IMR-90 (cell line): ENCODE data around the gene TOR4A. TPM values are rescaled to one million over a fixed set of nuclear protein-coding genes. Genes with fewer than 3 reads are reported as not detected.
A peak's percentile ranks its signal among the peaks of the same experiment; 100 is the strongest.

Experiments
- ATAC-seq: fragments of 200-7000 bp; cut with Tn5 transposase; 2 replicates; pipeline ENCODE4 v1.9.1; 2020; ENCODE audit warnings: low read depth, mild to moderate bottlenecking, moderate library complexity
- BruUV-seq: library from RNA; stranded (reverse); fragments of 400-500 nt; replicated peaks from 2 replicates; lab custom pipeline; 2021; lab: Mats Ljungman, UMichigan
- CTCF ChIA-PET: fragments of 300-600 bp; formaldehyde crosslinking; extraction: SDS; loops from one replicate; lab custom pipeline; 2021; ENCODE audit warnings: antibody characterized with exemption; lab: Yijun Ruan, JAX
- POLR2A ChIA-PET: fragments of 300-600 bp; sonication (Branson Sonifier 250); formaldehyde crosslinking; loops from one replicate; lab custom pipeline; 2022; ENCODE audit warnings: antibody characterized with exemption; ENCODE audit not compliant: unreplicated experiment; lab: Charles Lee
- DNase-seq: peaks from one replicate; pipeline ENCODE4 v3.0.0; 2013
- H2AFZ ChIP-seq: replicated peaks from 2 replicates; pipeline ENCODE3; 2013; ENCODE audit warnings: low read length, mild to moderate bottlenecking; ENCODE audit not compliant: poor library complexity
- H2AK5ac ChIP-seq: 2 replicates; pipeline ENCODE4 v1.6.1; 2013; ENCODE audit warnings: low read depth, low read length, inconsistent platforms
- H2AK9ac ChIP-seq: replicated peaks from 2 replicates; pipeline ENCODE3; 2013; ENCODE audit warnings: mild to moderate bottlenecking, low read depth, low read length, moderate library complexity; ENCODE audit not compliant: poor library complexity
- H2BK120ac ChIP-seq: 2 replicates; pipeline ENCODE4 v1.6.1; 2013; ENCODE audit warnings: low read depth, low read length, inconsistent platforms
- H2BK15ac ChIP-seq: 3 replicates; pipeline ENCODE4 v1.6.1; 2013; ENCODE audit warnings: low read depth, low read length, inconsistent platforms
- H2BK20ac ChIP-seq: 2 replicates; pipeline ENCODE4 v1.6.1; 2013; ENCODE audit warnings: low read depth, mild to moderate bottlenecking, inconsistent platforms, low read length, moderate library complexity
- H2BK5ac ChIP-seq: 2 replicates; pipeline ENCODE4 v1.6.1; 2013; ENCODE audit warnings: mild to moderate bottlenecking, low read depth, low read length, inconsistent platforms; ENCODE audit not compliant: poor library complexity, severe bottlenecking
- H3K14ac ChIP-seq: replicated peaks from 2 replicates; pipeline ENCODE4 v1.6.1; 2013; ENCODE audit warnings: low read depth, low read length, inconsistent platforms
- H3K18ac ChIP-seq: 2 replicates; pipeline ENCODE4 v1.6.1; 2013; ENCODE audit warnings: low read depth, low read length, control low read depth
- H3K23ac ChIP-seq: 2 replicates; pipeline ENCODE4 v1.6.1; 2013; ENCODE audit warnings: low read depth, low read length, inconsistent platforms
- H3K27ac ChIP-seq: 2 replicates; pipeline ENCODE4 v1.5.1; 2013; ENCODE audit warnings: mild to moderate bottlenecking, control low read depth, low read length; ENCODE audit not compliant: insufficient read depth
- H3K27me3 ChIP-seq: 2 replicates; pipeline ENCODE4 v1.6.1; 2013; ENCODE audit warnings: low read length; ENCODE audit not compliant: control insufficient read depth, insufficient read depth
- H3K36me3 ChIP-seq: 2 replicates; pipeline ENCODE4 v1.6.1; 2013; ENCODE audit warnings: low read length, mixed read lengths; ENCODE audit not compliant: control insufficient read depth, insufficient read depth
- H3K4ac ChIP-seq: 2 replicates; pipeline ENCODE4 v1.6.1; 2013; ENCODE audit warnings: low read depth, low read length, inconsistent platforms
- H3K4me1 ChIP-seq: 2 replicates; pipeline ENCODE4 v1.6.1; 2013; ENCODE audit warnings: low read length, mixed read lengths; ENCODE audit not compliant: control insufficient read depth, insufficient read depth
- H3K4me2 ChIP-seq: 2 replicates; pipeline ENCODE4 v1.6.1; 2013; ENCODE audit warnings: low read depth, mild to moderate bottlenecking, control low read depth, low read length, moderate library complexity
- H3K4me3 ChIP-seq: 2 replicates; pipeline ENCODE4 v1.5.1; 2013; ENCODE audit warnings: low read depth, mild to moderate bottlenecking, control low read depth, low read length, moderate library complexity; ENCODE audit not compliant: insufficient read depth
- H3K56ac ChIP-seq: 2 replicates; pipeline ENCODE4 v1.6.1; 2013; ENCODE audit warnings: low read length, inconsistent platforms; ENCODE audit not compliant: insufficient read depth; ENCODE audit errors: extremely low read depth
- H3K79me1 ChIP-seq, 2 experiments: 2 replicates each; pipeline ENCODE4 v1.6.1; 2013; ENCODE audit warnings: low read length in 2 of 2, inconsistent platforms in 1 of 2, low read depth in 1 of 2
- H3K9ac ChIP-seq: 2 replicates; pipeline ENCODE4 v1.6.1; 2013; ENCODE audit warnings: low read depth, low read length, control low read depth
- H3K9me1 ChIP-seq: 2 replicates; pipeline ENCODE4 v1.6.1; 2013; ENCODE audit warnings: low read length, inconsistent platforms; ENCODE audit not compliant: insufficient read depth
- H3K9me3 ChIP-seq: 2 replicates; pipeline ENCODE4 v1.6.1; 2013; ENCODE audit warnings: low read length; ENCODE audit not compliant: control insufficient read depth, insufficient read depth
- H4K20me1 ChIP-seq: 2 replicates; pipeline ENCODE4 v1.6.1; 2013; ENCODE audit warnings: low read length, inconsistent platforms; ENCODE audit not compliant: insufficient read depth
- H4K5ac ChIP-seq: 2 replicates; pipeline ENCODE4 v1.6.1; 2013; ENCODE audit warnings: mild to moderate bottlenecking, low read depth, low read length, control low read depth
- H4K8ac ChIP-seq, 2 experiments: 2 replicates each; pipeline ENCODE4 v1.6.1; 2013; ENCODE audit warnings: low read depth in 2 of 2, low read length in 2 of 2, control low read depth in 1 of 2, inconsistent platforms in 1 of 2
- H4K91ac ChIP-seq: 2 replicates; pipeline ENCODE4 v1.6.1; 2013; ENCODE audit warnings: low read depth, low read length, inconsistent platforms; ENCODE audit not compliant: insufficient read depth
- BHLHE40 ChIP-seq: fragments of 150-350 bp; IDR thresholded peaks from 2 replicates; pipeline ENCODE4 v1.6.1; 2016; ENCODE audit warnings: mild to moderate bottlenecking, low read depth, low read length
- CEBPB ChIP-seq: IDR thresholded peaks from 2 replicates; pipeline ENCODE4 v1.6.1; 2012; ENCODE audit warnings: low read depth, low read length, improper control_type of control experiment
- CHD1 ChIP-seq: IDR thresholded peaks from 2 replicates; pipeline ENCODE4 v1.6.1; 2012; ENCODE audit warnings: low read depth, low read length, improper control_type of control experiment
- CTCF ChIP-seq: conservative IDR thresholded peaks from 2 replicates; pipeline ENCODE4 v1.5.1; 2012; ENCODE audit warnings: mild to moderate bottlenecking, low read depth, low read length, improper control_type of control experiment
- ELK1 ChIP-seq: fragments of 150-350 bp; IDR thresholded peaks from 2 replicates; pipeline ENCODE4 v1.6.1; 2016; ENCODE audit warnings: low read depth, mild to moderate bottlenecking, low read length, moderate library complexity, borderline replicate concordance
- FOS ChIP-seq: fragments of 150-350 bp; IDR thresholded peaks from 2 replicates; pipeline ENCODE4 v1.6.1; 2016; ENCODE audit warnings: low read depth, low read length
- MAFK ChIP-seq: IDR thresholded peaks from 2 replicates; pipeline ENCODE4 v1.6.1; 2012; ENCODE audit warnings: low read depth, low read length, improper control_type of control experiment
- MAZ ChIP-seq: IDR thresholded peaks from 2 replicates; pipeline ENCODE4 v1.6.1; 2012; ENCODE audit warnings: low read depth, mild to moderate bottlenecking, low read length, improper control_type of control experiment, moderate library complexity, borderline replicate concordance
- MXI1 ChIP-seq: IDR thresholded peaks from 2 replicates; pipeline ENCODE4 v1.6.1; 2012; ENCODE audit warnings: low read depth, mild to moderate bottlenecking, low read length, moderate library complexity, borderline replicate concordance
- NFE2L2 ChIP-seq: fragments of 150-350 bp; IDR thresholded peaks from 2 replicates; pipeline ENCODE4 v1.6.1; 2016; ENCODE audit warnings: low read depth, mild to moderate bottlenecking, low read length
- POLR2A ChIP-seq: IDR thresholded peaks from 2 replicates; pipeline ENCODE4 v1.6.1; 2012; ENCODE audit warnings: mild to moderate bottlenecking, low read depth, low read length
- RAD21 ChIP-seq: IDR thresholded peaks from 2 replicates; pipeline ENCODE4 v1.6.1; 2012; ENCODE audit warnings: low read length, improper control_type of control experiment
- RCOR1 ChIP-seq: IDR thresholded peaks from 2 replicates; pipeline ENCODE4 v1.6.1; 2012; ENCODE audit warnings: mild to moderate bottlenecking, low read length, improper control_type of control experiment; ENCODE audit not compliant: insufficient replicate concordance
- RFX5 ChIP-seq: IDR thresholded peaks from 2 replicates; pipeline ENCODE4 v1.8.0; 2012; ENCODE audit warnings: low read depth, mild to moderate bottlenecking, low read length, moderate library complexity
- SMC3 ChIP-seq: fragments of 150-350 bp; IDR thresholded peaks from 2 replicates; pipeline ENCODE4 v1.6.1; 2016; ENCODE audit warnings: low read depth, mild to moderate bottlenecking, antibody characterized with exemption, low read length, moderate library complexity
- USF2 ChIP-seq: fragments of 150-350 bp; IDR thresholded peaks from 2 replicates; pipeline ENCODE4 v1.6.1; 2017; ENCODE audit warnings: mild to moderate bottlenecking, antibody characterized with exemption, low read length, low read depth
- WGBS, 2 experiments: methylation state at CpG; one replicate each; pipeline versions ENCODE4 v1.1.5 to v1.1.7; 2013; ENCODE audit warnings: missing lambda C conversion rate in 2 of 2; ENCODE audit not compliant: insufficient read length in 1 of 2; ENCODE audit errors: extremely low coverage in 2 of 2; 5-methylcytosine and 5-hydroxymethylcytosine counted together
- dilution Hi-C: fragments of 300-500 bp; cut with HindIII; formaldehyde crosslinking; loops from one replicate; pipeline ENCODE4 v1.14.3; 2018; ENCODE audit warnings: low sequenced_read_pairs; ENCODE audit not compliant: unreplicated experiment
- in situ Hi-C: fragments of 300-500 bp; cut with MboI; formaldehyde crosslinking; loops from 3 replicates; pipeline ENCODE4 v1.14.3; 2019; ENCODE audit warnings: low sequenced_read_pairs, inconsistent platforms, mixed read lengths
- intact Hi-C: fragments of 100-400 bp; cut with micrococcal nuclease; formaldehyde crosslinking; loops from 2 replicates; pipeline ENCODE4 v1.10.0; 2022
- polyA plus RNA-seq, 3 experiments: library from polyadenylated mRNA; depleted of rRNA; stranded (reverse); fragments of >200 nt; gene quantifications; 2 replicates each; pipeline ENCODE4 v1.2.3, GENCODE V29; 2012; ENCODE audit warnings: low replicate concordance in 1 of 3
- total RNA-seq: library from RNA; depleted of rRNA; stranded (reverse); fragments of >200 nt; gene quantifications from 2 replicates; pipeline ENCODE4 v1.2.3, GENCODE V29; 2012

Gene TOR4A
- total and polyA plus RNA-seq, 2 of the 4 experiments (the other 2 are of a cell fraction): 9.7 to 22.9 TPM

GRCh38 chr9:137281345-137282116 lies 4.0 kb downstream of the TOR4A start:
- POLR2A ChIA-PET: no interaction called here
- Histone ChIP-seq H3K4me2 (no peak overlapping the region), H2BK5ac (no peak overlapping the region), H3K27ac (no peak overlapping the region), H4K20me1 (peaks cover 40% of the 10 kb centered on the region), H2AK5ac (no peak overlapping the region), H4K5ac (no peak overlapping the region), H3K4me1 (peaks cover 20% of the 10 kb centered on the region), H3K14ac (no peak overlapping the region), H3K79me1 (peaks cover 0 to 41% of the 10 kb centered on the region in 2 experiments), H4K8ac (no peak overlapping the region), H3K27me3 (no peaks in the 10 kb centered on the region), H2AFZ (no peak overlapping the region), H3K9me1 (no peaks in the 10 kb centered on the region), H2AK9ac (peak overlapping the region; percentile 24), H4K91ac (no peak overlapping the region), H2BK15ac (no peak overlapping the region), H3K56ac (no peak overlapping the region), H3K4me3 (no peak overlapping the region), H3K18ac (no peak overlapping the region), H3K36me3 (peaks cover 29% of the 10 kb centered on the region), H2BK20ac (no peak overlapping the region), H3K4ac (no peak overlapping the region), H2BK120ac (no peak overlapping the region), H3K9me3 (no peaks in the 10 kb centered on the region), H3K23ac (no peak overlapping the region), H3K9ac (no peak overlapping the region)
- BruUV-seq: TSS peak; percentile 56
- no peak for DNase-seq
- dilution Hi-C loops: no loop called here
- CTCF ChIA-PET: no interaction called here
- in situ Hi-C loops: no loop called here
- no peak for ATAC-seq
- intact Hi-C loops: no loop called here
- 77% methylated on average over 14 of the region's 39 CpGs; no CpG with 5 or more reads in 1 of the 2 experiments for WGBS, 2 experiments
- TF ChIP-seq MAZ (no peak), RAD21 (no peak), FOS (no peak), RFX5 (no peak), RCOR1 (no peak), MXI1 (no peak), SMC3 (no peak), CEBPB (no peak), MAFK (no peak), POLR2A (no peak), USF2 (no peak), ELK1 (no peak), CHD1 (no peak), NFE2L2 (no peak), CTCF (no peak), BHLHE40 (no peak)
